GM23338 (cell line): ENCODE results near the gene RCOR1.

Source experiments
- CREB1 ChIP-seq: fragments of 250-450 bp; sonication (Bioruptor Pico); IDR thresholded peaks from 2 replicates; pipeline ENCODE4 v1.5.0; 2020; ENCODE audit warnings: low read depth, mild to moderate bottlenecking, moderate library complexity
- CTCF ChIP-seq, 2 experiments: fragments of 200-600 bp in 1 of 2; sonication (generic) in 1 of 2; conservative IDR thresholded peaks; 2 replicates each; pipeline versions ENCODE4 v1.5.1 to v1.6.1; 2016 to 2017; ENCODE audit warnings: antibody characterized with exemption in 2 of 2, low read depth in 2 of 2, mild to moderate bottlenecking in 2 of 2, moderate library complexity in 1 of 2
- EZH2 ChIP-seq: fragments of 200-600 bp; sonication (generic); IDR thresholded peaks from one replicate; pipeline ENCODE4 v1.8.0; 2017; ENCODE audit warnings: antibody characterized with exemption, mild to moderate bottlenecking, low read depth; ENCODE audit not compliant: unreplicated experiment
- EZH2phosphoT487 ChIP-seq: fragments of 200-600 bp; sonication (generic); IDR thresholded peaks from one replicate; pipeline ENCODE4 v1.8.1; 2018; ENCODE audit warnings: antibody characterized with exemption; ENCODE audit not compliant: unreplicated experiment
- NANOG ChIP-seq: IDR thresholded peaks from 2 replicates; pipeline ENCODE4 v1.6.1; 2016; ENCODE audit warnings: antibody characterized with exemption, borderline replicate concordance
- POLR2AphosphoS5 ChIP-seq: IDR thresholded peaks from 2 replicates; pipeline ENCODE4 v1.6.1; 2016; ENCODE audit warnings: antibody characterized with exemption, low read depth
- REST ChIP-seq: IDR thresholded peaks from one replicate; pipeline ENCODE4 v1.6.1; 2018; ENCODE audit warnings: antibody characterized with exemption; ENCODE audit not compliant: unreplicated experiment
- ZNF114 ChIP-seq: fragments of 250-450 bp; sonication (Bioruptor Pico); IDR thresholded peaks from 2 replicates; pipeline ENCODE4 v1.5.0; 2020; ENCODE audit warnings: mild to moderate bottlenecking, moderate library complexity
- ZNF331 ChIP-seq: fragments of 250-450 bp; sonication (Bioruptor Pico); IDR thresholded peaks from 2 replicates; pipeline ENCODE4 v1.5.0; 2020; ENCODE audit warnings: low read depth, mild to moderate bottlenecking, moderate library complexity

DNA sequence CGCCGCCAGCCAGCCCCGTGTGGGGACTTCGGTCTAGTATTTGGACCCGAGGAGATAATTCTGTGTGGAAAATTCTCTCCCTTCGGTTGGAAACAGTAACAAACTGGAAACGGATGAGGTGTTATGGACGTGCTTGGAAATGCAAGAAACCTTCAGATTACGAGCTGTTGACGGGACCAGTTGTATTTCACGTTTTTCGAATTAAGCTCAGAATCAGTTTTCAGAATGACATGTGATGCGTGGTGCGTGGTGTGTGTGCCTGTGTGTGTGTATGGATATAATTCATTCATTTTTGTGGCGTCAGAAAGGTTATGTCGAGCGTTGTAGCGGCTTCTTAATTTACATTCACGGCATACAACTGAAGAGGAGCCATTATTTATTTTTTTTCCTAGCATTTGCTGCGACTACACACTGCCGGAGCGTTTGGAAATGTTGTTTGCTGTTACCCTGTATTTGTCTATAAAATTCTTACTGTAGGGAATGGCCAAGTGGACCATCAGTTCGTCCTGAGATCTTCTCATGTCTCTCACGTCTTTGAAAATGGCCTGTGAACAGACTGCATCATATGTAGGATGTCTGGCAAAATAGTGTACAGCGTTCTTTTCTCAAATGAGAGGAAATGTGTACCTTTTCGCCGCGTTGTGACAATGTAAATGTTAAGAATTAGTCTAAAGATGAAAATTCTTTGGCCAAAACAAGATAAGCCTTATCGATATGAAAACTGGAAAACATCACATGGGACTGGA lies 186.1 kb downstream of the RCOR1 start:
- TF ChIP-seq CREB1 (CRISPR knock-in tag) (no peak), POLR2AphosphoS5 (no peak), CTCF (conservative IDR thresholded peaks at IDR 0.05; ENCODE audit: low read depth in 2 of 2) (no peak), EZH2 (no peak), REST (no peak), EZH2phosphoT487 (no peak), ZNF331 (CRISPR knock-in tag) (no peak), NANOG (no peak), ZNF114 (no peak)
